Mesenchymal stem cell (in vitro differentiated cells and primary cell): Measurements from ENCODE around the gene KCNH1.

ENCODE experiments used
- DNase-seq: peaks from one replicate; pipeline ENCODE4 v3.0.0-alpha.2; 2013
- H2AFZ ChIP-seq: one replicate; pipeline ENCODE4 v1.6.1; 2013; ENCODE audit warnings: low read depth, mild to moderate bottlenecking, control low read depth, inconsistent platforms, low read length, moderate library complexity
- H2AK5ac ChIP-seq: 2 replicates; pipeline ENCODE4 v1.6.1; 2013; ENCODE audit warnings: low read length, moderate library complexity, mild to moderate bottlenecking, inconsistent platforms; ENCODE audit not compliant: severe bottlenecking
- H2BK120ac ChIP-seq: one replicate; pipeline ENCODE4 v1.6.1; 2013; ENCODE audit warnings: low read depth, mild to moderate bottlenecking, inconsistent platforms, low read length, moderate library complexity
- H2BK12ac ChIP-seq, 2 experiments: one replicate each; pipeline ENCODE4 v1.6.1; 2013; ENCODE audit warnings: inconsistent platforms in 2 of 2, low read length in 2 of 2, mild to moderate bottlenecking in 2 of 2, moderate library complexity in 2 of 2, control low read depth in 1 of 2
- H2BK15ac ChIP-seq: one replicate; pipeline ENCODE4 v1.6.1; 2013; ENCODE audit warnings: mild to moderate bottlenecking, low read depth, inconsistent platforms; ENCODE audit not compliant: poor library complexity, severe bottlenecking
- H2BK5ac ChIP-seq: 2 replicates; pipeline ENCODE4 v1.6.1; 2013; ENCODE audit warnings: low read depth, mild to moderate bottlenecking, low read length, control low read depth, inconsistent platforms; ENCODE audit not compliant: poor library complexity, severe bottlenecking
- H3K14ac ChIP-seq, 2 experiments: one replicate each; pipeline ENCODE4 v1.6.1; 2013; ENCODE audit warnings: inconsistent platforms in 2 of 2, low read length in 2 of 2, control low read depth in 1 of 2, mild to moderate bottlenecking in 1 of 2, moderate library complexity in 1 of 2
- H3K18ac ChIP-seq, 2 experiments: one replicate each; pipeline ENCODE4 v1.6.1; 2013; ENCODE audit warnings: inconsistent platforms in 2 of 2, low read length in 2 of 2, control low read depth in 1 of 2, low read depth in 1 of 2, mild to moderate bottlenecking in 1 of 2
- H3K23ac ChIP-seq, 2 experiments: one replicate each; pipeline ENCODE4 v1.6.1; 2013; ENCODE audit warnings: inconsistent platforms in 2 of 2, low read length in 2 of 2, mild to moderate bottlenecking in 2 of 2, moderate library complexity in 2 of 2, control low read depth in 1 of 2
- H3K27ac ChIP-seq: 2 replicates; pipeline ENCODE4 v1.5.1; 2013; ENCODE audit warnings: mild to moderate bottlenecking, moderate library complexity, low read length, control low read depth, inconsistent platforms; ENCODE audit not compliant: poor library complexity, severe bottlenecking
- H3K27me3 ChIP-seq, 2 experiments: 2 replicates each; pipeline versions ENCODE4 v1.6.1 to v1.7.0; 2013; ENCODE audit warnings: low read length in 2 of 2, mild to moderate bottlenecking in 2 of 2, moderate library complexity in 2 of 2, control low read depth in 1 of 2, inconsistent platforms in 1 of 2; ENCODE audit not compliant: control insufficient read depth in 1 of 2, insufficient read depth in 1 of 2
- H3K36me3 ChIP-seq, 2 experiments: 2 replicates each; pipeline versions ENCODE4 v1.6.1 to v1.7.0; 2013; ENCODE audit warnings: low read length in 2 of 2, control low read depth in 1 of 2, inconsistent platforms in 1 of 2, low read depth in 1 of 2, mild to moderate bottlenecking in 1 of 2; ENCODE audit not compliant: insufficient read depth in 2 of 2, control insufficient read depth in 1 of 2
- H3K4ac ChIP-seq, 2 experiments: one replicate each; pipeline ENCODE4 v1.6.1; 2013; ENCODE audit warnings: inconsistent platforms in 2 of 2, low read length in 2 of 2, mild to moderate bottlenecking in 2 of 2, moderate library complexity in 2 of 2, control low read depth in 1 of 2, low read depth in 1 of 2
- H3K4me1 ChIP-seq: 2 replicates; pipeline ENCODE4 v1.6.1; 2013; ENCODE audit warnings: low read depth, low read length, control low read depth; ENCODE audit not compliant: control insufficient read depth, insufficient read depth
- H3K4me2 ChIP-seq: 2 replicates; pipeline ENCODE4 v1.6.1; 2013; ENCODE audit warnings: low read length, mild to moderate bottlenecking, inconsistent platforms; ENCODE audit not compliant: poor library complexity, severe bottlenecking
- H3K4me3 ChIP-seq, 2 experiments: 2 replicates each; pipeline versions ENCODE4 v1.5.1 to v1.7.0; 2013; ENCODE audit warnings: low read length in 2 of 2, mild to moderate bottlenecking in 2 of 2, control low read depth in 1 of 2, low read depth in 1 of 2; ENCODE audit not compliant: insufficient read depth in 1 of 2
- H3K79me1 ChIP-seq: replicated peaks from 2 replicates; pipeline ENCODE4 v1.6.1; 2013; ENCODE audit warnings: mild to moderate bottlenecking, control low read depth, low read length, inconsistent platforms; ENCODE audit not compliant: poor library complexity, severe bottlenecking
- H3K9ac ChIP-seq: 2 replicates; pipeline ENCODE4 v1.7.0; 2013; ENCODE audit warnings: mild to moderate bottlenecking, low read length, moderate library complexity
- H3K9me3 ChIP-seq: 2 replicates; pipeline ENCODE4 v1.7.0; 2013; ENCODE audit warnings: mild to moderate bottlenecking, low read length; ENCODE audit not compliant: control insufficient read depth
- H4K8ac ChIP-seq: one replicate; pipeline ENCODE4 v1.6.1; 2013; ENCODE audit warnings: inconsistent platforms, mild to moderate bottlenecking, low read length, moderate library complexity
- H4K91ac ChIP-seq: one replicate; pipeline ENCODE4 v1.6.1; 2013; ENCODE audit warnings: mild to moderate bottlenecking, low read length, inconsistent platforms

KCNH1 gene

GRCh38 chr1:210627755-210628154 is 506.2 kb downstream of the KCNH1 start:
- no peak overlapping the region for H4K91ac ChIP-seq
- H2BK15ac ChIP-seq = no peak overlapping the region
- no peak overlapping the region for H3K4ac ChIP-seq
- no peak overlapping the region for H2BK12ac ChIP-seq
- no peaks in the 10 kb centered on the region for H3K36me3 ChIP-seq
- H3K18ac ChIP-seq = no peak overlapping the region
- H2BK5ac ChIP-seq = no peak overlapping the region
- H2AFZ ChIP-seq = no peak overlapping the region
- H3K4me2 ChIP-seq = no peak overlapping the region
- no peak overlapping the region for H3K14ac ChIP-seq
- no peak overlapping the region for H2AK5ac ChIP-seq
- no peak overlapping the region for H3K4me3 ChIP-seq
- no peak overlapping the region for H3K23ac ChIP-seq
- H3K79me1 ChIP-seq = peaks cover 2% of the 10 kb centered on the region
- no peak overlapping the region for H3K9ac ChIP-seq
- no peak overlapping the region for H2BK120ac ChIP-seq
- H3K9me3 ChIP-seq = no peaks in the 10 kb centered on the region
- peaks cover 0 to 4% of the 10 kb centered on the region in 2 experiments for H3K27me3 ChIP-seq
- H3K4me1 ChIP-seq = peaks cover 1% of the 10 kb centered on the region
- H3K27ac ChIP-seq = no peak overlapping the region
- DNase-seq = no peak
- H4K8ac ChIP-seq = no peak overlapping the region
